NCI-H510A treated with DMSO at 0.1 percent for 48 hours (cell line): ENCODE data around the gene FNDC5.

Experiments
- DNase-seq: peaks from one replicate; lab custom pipeline; 2025; lab: John Stamatoyannopoulos, UW

The FNDC5 gene

GRCh38 chr1:32897082-32898049 lies 26.7 kb upstream of the FNDC5 start:
- DNase-seq, result no peak

- no peak for DNase-seq
Measured at GRCh38 chr1:32896451-32896850, 25.7 kb upstream of the FNDC5 start.

- no peak for DNase-seq
Measured at GRCh38 chr1:32895325-32896215, 24.9 kb upstream of the FNDC5 start.

DNA sequence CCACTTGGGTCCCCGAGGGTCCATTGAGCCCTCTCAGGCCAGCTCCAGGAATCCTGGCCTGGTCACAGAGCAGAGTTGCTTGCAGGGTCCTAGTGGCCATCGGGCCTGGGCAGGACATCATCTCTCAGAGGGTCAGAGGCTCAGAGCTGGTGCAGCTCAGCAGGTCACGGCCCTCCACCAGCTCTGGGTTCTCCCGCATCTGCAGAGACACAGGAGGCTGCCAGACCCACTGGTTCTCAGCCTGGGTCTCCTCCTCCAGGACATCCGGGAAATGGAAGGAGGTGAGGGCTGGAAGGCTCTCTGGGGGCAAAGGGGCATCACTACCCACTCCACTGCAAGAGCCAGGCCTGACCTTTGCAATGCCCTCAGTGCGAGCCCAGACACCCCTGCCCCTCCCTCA lies 24.0 kb upstream of the FNDC5 start:
- no peak for DNase-seq

DNA sequence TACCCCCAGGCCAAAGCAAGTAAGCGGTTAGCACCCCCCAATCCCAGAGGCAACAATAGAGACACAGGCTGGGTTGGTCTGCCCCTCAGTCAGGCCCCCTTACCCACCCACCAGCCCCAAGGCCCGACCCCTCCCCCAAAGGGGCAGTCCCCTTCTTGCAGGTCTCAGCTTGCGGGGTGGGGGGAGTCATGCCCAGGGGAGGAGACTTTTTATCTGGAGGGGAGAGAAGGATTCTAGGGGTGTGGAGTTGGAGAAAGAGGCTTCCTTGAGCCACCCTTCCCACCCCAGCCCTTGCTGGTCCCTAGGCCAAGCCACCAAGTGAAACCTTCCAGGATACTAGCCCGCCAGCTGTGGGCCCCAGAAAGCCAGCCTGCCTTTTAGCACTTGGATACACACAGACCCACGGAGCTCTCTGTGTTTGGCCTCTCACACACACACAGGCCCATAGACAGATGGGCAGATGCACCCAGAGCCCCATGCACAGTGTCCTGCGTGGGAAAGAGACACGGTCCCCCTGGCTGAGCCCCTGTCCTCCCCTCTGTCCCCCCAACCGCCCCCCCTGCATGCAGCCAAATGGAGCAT lies 23.4 kb upstream of the FNDC5 start:
- DNase-seq, result no peak

- peak; percentile 85 for DNase-seq
Measured at GRCh38 chr1:32893198-32894018, 22.7 kb upstream of the FNDC5 start.

DNA sequence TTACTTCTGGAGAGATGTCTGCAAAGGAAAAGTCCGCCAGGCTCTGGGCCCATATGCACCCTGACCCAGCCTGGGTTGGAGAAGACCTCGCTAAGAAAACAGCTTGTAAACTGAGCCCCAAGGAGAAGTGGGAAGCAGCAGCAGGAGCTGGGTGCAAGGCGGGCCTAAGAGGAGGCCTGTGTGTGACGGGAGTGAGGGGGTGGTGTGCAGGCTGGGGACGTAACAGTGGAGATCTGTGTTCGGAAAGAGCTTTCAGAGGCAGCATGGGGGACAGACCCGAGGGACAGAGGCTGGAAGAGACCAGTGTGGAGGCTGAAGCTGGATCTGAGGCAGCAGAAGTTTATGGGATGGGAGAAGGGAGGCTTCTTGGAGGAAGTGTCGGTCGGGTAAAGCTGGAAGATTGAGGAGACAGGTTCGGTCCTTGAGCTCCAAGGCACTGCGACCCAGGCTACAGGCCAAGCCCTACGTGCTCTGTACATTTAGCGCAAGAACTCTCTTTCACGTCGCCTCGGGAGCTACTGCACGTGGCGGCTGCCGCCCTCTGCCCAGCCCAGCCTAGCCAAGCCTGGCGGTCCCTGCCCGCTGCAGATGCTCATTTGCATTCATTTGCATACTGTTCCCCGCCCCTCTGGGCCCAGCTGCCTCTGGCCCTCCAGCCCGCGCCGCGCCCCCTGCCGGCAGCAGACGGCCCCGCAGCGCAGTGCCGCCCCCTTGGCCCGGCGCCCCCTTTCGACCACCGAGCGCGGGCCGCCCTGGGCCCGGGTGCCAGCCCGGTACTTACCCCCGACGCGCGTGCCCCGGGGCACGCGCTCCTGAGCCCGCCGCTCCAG lies 21.9 kb upstream of the FNDC5 start:
- DNase-seq, result peak; percentile 81

DNA sequence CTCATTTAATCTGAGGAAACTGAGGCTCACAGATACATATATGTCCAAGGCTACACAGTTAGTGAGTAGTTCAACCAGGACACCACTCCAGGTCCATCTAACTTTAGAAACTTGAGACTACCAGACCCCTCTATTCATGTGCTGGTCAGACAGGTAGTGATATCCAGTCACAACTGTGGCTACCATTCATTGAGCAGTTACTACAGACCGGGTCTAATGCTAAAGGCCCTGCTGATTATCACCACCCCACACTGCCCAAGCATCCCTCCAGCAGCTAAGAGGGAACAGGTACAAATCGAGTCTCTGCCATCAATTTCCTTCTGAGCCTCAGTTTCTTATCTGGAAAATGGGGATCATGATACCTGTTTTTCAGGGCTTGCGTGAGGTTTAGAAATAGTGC lies 20.9 kb upstream of the FNDC5 start:
- DNase-seq, result no peak

GRCh38 chr1:32891241-32891570 lies 20.5 kb upstream of the FNDC5 start:
- no peak for DNase-seq

GRCh38 chr1:32890516-32891240 lies 20.0 kb upstream of the FNDC5 start:
- DNase-seq, result no peak

DNA sequence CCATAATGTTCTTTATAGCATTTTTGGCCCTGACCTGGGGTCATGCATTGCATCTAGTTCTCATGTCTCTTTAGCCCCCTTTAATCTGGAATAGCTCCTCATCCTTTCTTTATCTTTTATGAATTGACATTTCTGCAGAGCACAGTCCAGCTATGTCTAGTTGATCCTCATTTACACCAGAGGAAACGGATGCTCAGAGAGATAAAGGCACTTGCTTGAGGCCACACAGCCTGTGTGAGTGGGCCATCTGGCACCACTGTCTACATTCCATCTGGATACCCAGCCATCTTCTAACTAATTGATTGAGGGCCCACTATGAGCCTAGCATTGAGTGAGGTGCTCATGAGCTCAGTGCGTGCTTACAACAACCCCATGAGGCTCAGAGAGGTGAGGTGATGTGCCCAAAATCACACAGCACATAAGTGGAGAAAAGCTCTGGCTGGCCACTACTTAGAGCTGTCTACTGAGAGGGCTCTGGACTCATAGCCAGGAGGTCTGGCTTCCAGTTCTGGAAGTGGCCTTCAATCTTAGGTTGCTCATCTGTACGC lies 19.1 kb upstream of the FNDC5 start:
- DNase-seq, result no peak

- no peak for DNase-seq
Measured at GRCh38 chr1:32888677-32889420, 18.1 kb upstream of the FNDC5 start.

GRCh38 chr1:32888134-32888533 lies 17.4 kb upstream of the FNDC5 start:
- DNase-seq, result no peak

GRCh38 chr1:32887623-32888022 lies 16.9 kb upstream of the FNDC5 start:
- DNase-seq, result no peak

DNA sequence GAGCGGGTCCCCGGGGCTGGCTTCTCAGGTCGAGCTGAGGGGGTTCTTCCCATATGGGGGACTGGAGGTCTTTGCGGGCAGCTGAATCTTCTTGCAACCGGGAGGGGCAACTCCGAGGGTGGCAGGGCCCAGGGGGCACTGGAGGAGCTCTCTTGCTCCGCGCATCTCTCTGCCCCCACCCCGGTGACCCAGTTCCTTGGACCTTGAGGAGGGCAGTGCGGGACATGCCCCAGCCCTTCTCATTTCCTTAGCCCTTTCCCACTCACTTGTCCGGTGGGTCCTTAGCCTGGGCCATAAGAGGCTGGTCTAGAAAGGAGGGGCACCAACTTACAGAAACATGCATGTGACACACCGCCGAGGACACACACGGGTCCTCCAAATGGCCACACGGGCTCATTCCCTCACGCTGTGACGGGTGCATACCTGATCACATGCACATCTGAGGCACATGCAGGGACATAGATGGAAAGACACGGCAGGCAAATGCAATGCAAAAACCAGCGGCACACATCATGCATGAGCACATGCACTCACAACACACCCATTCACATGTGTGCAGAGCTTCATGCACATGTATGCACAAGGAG lies 16.2 kb upstream of the FNDC5 start:
- no peak for DNase-seq

GRCh38 chr1:32886004-32886827 lies 15.5 kb upstream of the FNDC5 start, which contains the start of gene HPCA:
Gene HPCA, plus strand, starts transcription at chr1:32886491. Its CDS starts 2,408 bp downstream, at chr1:32888899.
- no peak for DNase-seq

DNA sequence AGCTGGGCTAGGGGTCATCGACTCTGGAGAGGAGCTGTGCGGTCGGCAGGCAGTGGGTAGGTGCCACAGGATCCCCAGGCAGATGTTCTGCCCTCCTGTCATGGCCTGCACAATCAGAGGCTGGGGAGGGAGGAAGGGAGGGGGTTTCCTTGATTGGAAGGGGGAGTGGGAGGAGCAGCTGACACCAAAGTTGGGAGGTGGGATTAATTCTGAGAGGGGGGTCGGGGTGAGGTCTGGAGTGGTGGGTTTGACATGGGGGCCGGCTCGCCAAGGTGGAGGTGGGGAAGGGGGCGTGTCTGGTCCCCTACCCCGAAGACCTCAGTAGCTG lies 14.9 kb upstream of the FNDC5 start:
- no peak for DNase-seq

GRCh38 chr1:32884726-32885125 lies 14.0 kb upstream of the FNDC5 start:
- no peak for DNase-seq
